Retina (tissue), 1 donor: ENCODE data around the gene ATL3.
A peak's percentile ranks its signal among the peaks of the same experiment; 100 is the strongest.
"Not testable (repeated sequence)": the region's sequence is repeated elsewhere in the genome, so short reads cannot be mapped to it uniquely, and the experiment has no call there.

Experiments used
- DNase-seq: peaks from one replicate; pipeline ENCODE4 v3.0.0-alpha.2; 2016

ATL3 gene

GRCh38 chr11:63671322-63672155 lies at the start of gene ATL3:
TSS of gene ATL3 (minus strand) at chr11:63671376. CDS start at chr11:63671335, 41 bp downstream.
- peak; percentile 98 for DNase-seq

- no peak for DNase-seq
Observed at GRCh38 chr11:63720611-63721010, 49.4 kb upstream of the ATL3 start.

- DNase-seq: no peak
Observed at GRCh38 chr11:63719987-63720386, 48.8 kb upstream of the ATL3 start.

GRCh38 chr11:63719001-63719400 lies 47.8 kb upstream of the ATL3 start:
- no peak for DNase-seq

- DNase-seq: no peak
Observed at GRCh38 chr11:63716046-63716445, 44.9 kb upstream of the ATL3 start.

GRCh38 chr11:63713766-63714165 lies 42.6 kb upstream of the ATL3 start:
- DNase-seq: no peak

- DNase-seq: no peak
Observed at GRCh38 chr11:63711838-63712237, 40.7 kb upstream of the ATL3 start.

GRCh38 chr11:63710476-63711217 lies 39.5 kb upstream of the ATL3 start:
- no peak for DNase-seq

- no peak for DNase-seq
Observed at GRCh38 chr11:63709336-63709884, 38.2 kb upstream of the ATL3 start.

- DNase-seq: no peak
Observed at GRCh38 chr11:63708764-63709163, 37.6 kb upstream of the ATL3 start.

GRCh38 chr11:63705526-63705925 lies 34.4 kb upstream of the ATL3 start:
- DNase-seq: no peak

GRCh38 chr11:63699896-63700295 lies 28.7 kb upstream of the ATL3 start:
- no peak for DNase-seq

- DNase-seq: no peak
Observed at GRCh38 chr11:63698976-63699733, 28.0 kb upstream of the ATL3 start.

GRCh38 chr11:63694596-63694995 lies 23.4 kb upstream of the ATL3 start:
- DNase-seq: no peak

- no peak for DNase-seq
Observed at GRCh38 chr11:63687845-63688244, 16.7 kb upstream of the ATL3 start.

GRCh38 chr11:63686926-63687325 lies 15.8 kb upstream of the ATL3 start:
- no peak for DNase-seq

- DNase-seq: not testable (repeated sequence)
Observed at GRCh38 chr11:63685158-63685721, 14.1 kb upstream of the ATL3 start.

GRCh38 chr11:63683133-63683991 lies 12.2 kb upstream of the ATL3 start:
- no peak for DNase-seq

GRCh38 chr11:63682066-63683021 lies 11.2 kb upstream of the ATL3 start:
- DNase-seq: peak; percentile 78

GRCh38 chr11:63681321-63682065 lies 10.3 kb upstream of the ATL3 start, which contains the start of gene RTN3:
TSS of gene RTN3 (plus strand) at chr11:63681500. CDS start at chr11:63681637, 137 bp downstream.
- peak; percentile 99 for DNase-seq
